Colonic mucosa (tissue), 4 donors: Measurements from ENCODE around the gene CDH5. TPM values are rescaled to one million over a fixed set of nuclear protein-coding genes. Genes with fewer than 3 reads are reported as not detected.

Experiments used
- DNase-seq: peaks from one replicate; pipeline ENCODE4 v3.0.0-alpha.2; 2020
- H3K27ac ChIP-seq: fragments of 200-600 bp; one replicate; pipeline ENCODE4 v1.8.0; 2021
- H3K27me3 ChIP-seq: fragments of 200-600 bp; one replicate; pipeline ENCODE4 v1.8.0; 2021
- H3K36me3 ChIP-seq: fragments of 200-600 bp; one replicate; pipeline ENCODE4 v1.8.0; 2021
- H3K4me1 ChIP-seq: fragments of 200-600 bp; one replicate; pipeline ENCODE4 v1.8.0; 2021; ENCODE audit warnings: mild to moderate bottlenecking
- H3K4me3 ChIP-seq: fragments of 200-600 bp; one replicate; pipeline ENCODE4 v1.8.0; 2021
- H3K9ac ChIP-seq, 2 donors: one replicate each; pipeline ENCODE4 v1.7.0; 2013; ENCODE audit warnings: control low read depth in 2 of 2, low read depth in 2 of 2, low read length in 2 of 2
- H3K9me3 ChIP-seq: fragments of 200-600 bp; one replicate; pipeline ENCODE4 v1.8.0; 2021
- intact Hi-C: fragments of 100-400 bp; cut with DNase I; formaldehyde crosslinking; loops from one replicate; pipeline ENCODE4 v1.14.1; 2022
- total RNA-seq, 2 donors: library from RNA; stranded (reverse); fragmentation: NEBNext Ultra II Directional in 1 of 2; extraction: Animal tissue kit (Norgen Biotek cat#: 25700) in 1 of 2; gene quantifications; one replicate each; pipeline ENCODE4 v1.2.1, GENCODE V29; 2021
- TF ChIP-seq, protein P1 (sequence below): fragments of 200-600 bp; IDR thresholded peaks from one replicate; pipeline ENCODE4 v1.8.0; 2022; ENCODE audit warnings: antibody characterized with exemption, mild to moderate bottlenecking
- donor health status: healthy.
- donor health status: DM: no; HTN: no; CAD: no.
- donor health status: DM: no; HTN: no; CAD: no.

The CDH5 gene
- total RNA-seq, 2 donors from 2014 or later: 4.4 to 15.2 TPM

DNA sequence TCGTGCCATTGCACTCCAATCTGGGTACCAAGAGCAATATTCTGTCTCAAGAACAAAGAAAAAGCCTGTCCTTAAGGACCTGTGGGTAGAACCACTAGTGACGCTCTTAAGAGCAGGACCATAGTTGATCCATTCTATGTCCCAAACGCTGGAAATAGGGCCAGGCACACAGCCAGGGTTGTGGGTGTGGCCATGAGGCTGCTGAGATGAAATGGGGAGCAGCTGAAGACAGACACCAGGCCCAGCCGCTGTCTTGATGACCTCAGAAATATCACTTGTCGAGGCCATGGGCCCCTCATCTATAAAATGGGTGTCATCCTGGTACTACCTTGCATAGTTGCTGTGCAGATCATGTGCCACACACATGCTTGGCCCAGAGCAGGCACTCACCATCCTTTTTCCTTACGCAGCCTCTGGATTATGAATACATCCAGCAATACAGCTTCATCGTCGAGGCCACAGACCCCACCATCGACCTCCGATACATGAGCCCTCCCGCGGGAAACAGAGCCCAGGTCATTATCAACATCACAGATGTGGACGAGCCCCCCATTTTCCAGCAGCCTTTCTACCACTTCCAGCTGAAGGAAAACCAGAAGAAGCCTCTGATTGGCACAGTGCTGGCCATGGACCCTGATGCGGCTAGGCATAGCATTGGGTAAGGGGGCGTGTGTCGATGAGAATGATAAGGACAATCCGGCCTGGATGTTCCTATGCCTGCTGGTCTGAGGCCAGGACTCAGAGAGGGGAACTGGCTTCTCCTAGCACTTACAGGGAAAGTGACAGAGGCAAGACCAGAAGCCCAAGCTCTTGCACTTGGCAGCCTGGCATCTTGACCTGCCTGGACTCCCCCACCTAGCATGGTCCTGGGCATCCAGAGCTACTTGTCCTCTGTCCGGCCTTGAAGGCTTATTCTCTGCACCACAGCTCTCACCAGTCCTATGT, 25.5 kb downstream of the CDH5 start:
- Histone ChIP-seq H3K27ac (no peak overlapping the region), H3K36me3 (no peaks in the 10 kb centered on the region), H3K4me3 (no peak overlapping the region), H3K9me3 (no peaks in the 10 kb centered on the region), H3K4me1 (no peaks in the 10 kb centered on the region), H3K9ac (no peak overlapping the region), H3K27me3 (no peaks in the 10 kb centered on the region)
- TF ChIP-seq, protein P1, sequence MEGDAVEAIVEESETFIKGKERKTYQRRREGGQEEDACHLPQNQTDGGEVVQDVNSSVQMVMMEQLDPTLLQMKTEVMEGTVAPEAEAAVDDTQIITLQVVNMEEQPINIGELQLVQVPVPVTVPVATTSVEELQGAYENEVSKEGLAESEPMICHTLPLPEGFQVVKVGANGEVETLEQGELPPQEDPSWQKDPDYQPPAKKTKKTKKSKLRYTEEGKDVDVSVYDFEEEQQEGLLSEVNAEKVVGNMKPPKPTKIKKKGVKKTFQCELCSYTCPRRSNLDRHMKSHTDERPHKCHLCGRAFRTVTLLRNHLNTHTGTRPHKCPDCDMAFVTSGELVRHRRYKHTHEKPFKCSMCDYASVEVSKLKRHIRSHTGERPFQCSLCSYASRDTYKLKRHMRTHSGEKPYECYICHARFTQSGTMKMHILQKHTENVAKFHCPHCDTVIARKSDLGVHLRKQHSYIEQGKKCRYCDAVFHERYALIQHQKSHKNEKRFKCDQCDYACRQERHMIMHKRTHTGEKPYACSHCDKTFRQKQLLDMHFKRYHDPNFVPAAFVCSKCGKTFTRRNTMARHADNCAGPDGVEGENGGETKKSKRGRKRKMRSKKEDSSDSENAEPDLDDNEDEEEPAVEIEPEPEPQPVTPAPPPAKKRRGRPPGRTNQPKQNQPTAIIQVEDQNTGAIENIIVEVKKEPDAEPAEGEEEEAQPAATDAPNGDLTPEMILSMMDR: no peak
- DNase-seq: no peak
- intact Hi-C loops: no loop called here

DNA sequence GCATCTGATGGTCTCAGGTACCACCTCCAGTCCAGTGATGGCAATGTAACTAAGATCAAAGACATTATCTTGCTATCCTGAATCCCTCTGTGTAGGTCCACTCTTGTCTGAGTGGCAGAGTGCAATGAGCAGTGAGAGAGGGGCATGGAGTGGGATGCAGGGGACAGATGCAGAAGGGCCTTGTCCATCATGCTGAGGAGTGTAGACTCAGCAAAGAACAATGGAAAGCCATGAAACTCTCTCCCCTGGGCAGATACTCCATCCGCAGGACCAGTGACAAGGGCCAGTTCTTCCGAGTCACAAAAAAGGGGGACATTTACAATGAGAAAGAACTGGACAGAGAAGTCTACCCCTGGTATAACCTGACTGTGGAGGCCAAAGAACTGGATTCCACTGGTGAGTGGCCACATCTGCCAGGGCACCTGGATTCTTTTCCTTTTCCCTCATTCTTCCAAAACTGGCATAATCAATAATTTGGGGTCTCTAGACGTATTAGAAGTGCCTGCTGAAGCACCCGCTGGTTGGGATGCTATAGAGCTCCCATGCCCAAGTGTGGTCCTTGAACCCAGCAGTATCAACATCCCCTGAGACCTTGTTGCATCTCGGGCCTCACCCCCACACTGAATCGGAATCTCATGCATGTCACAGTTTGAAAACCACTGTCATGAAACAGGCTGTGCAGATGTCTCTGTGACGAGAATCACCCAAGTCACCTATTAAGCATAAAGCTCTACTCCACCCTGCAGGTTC, 29.5 kb downstream of the CDH5 start:
- no peaks in the 10 kb centered on the region for H3K9me3 ChIP-seq
- no peak for DNase-seq
- H3K9ac ChIP-seq: no peak overlapping the region
- no peaks in the 10 kb centered on the region for H3K36me3 ChIP-seq
- intact Hi-C loops: no loop called here
- no peaks in the 10 kb centered on the region for H3K4me1 ChIP-seq
- no peak overlapping the region for H3K27ac ChIP-seq
- TF ChIP-seq, protein P1: no peak
- no peaks in the 10 kb centered on the region for H3K27me3 ChIP-seq
- H3K4me3 ChIP-seq: no peak overlapping the region

DNA sequence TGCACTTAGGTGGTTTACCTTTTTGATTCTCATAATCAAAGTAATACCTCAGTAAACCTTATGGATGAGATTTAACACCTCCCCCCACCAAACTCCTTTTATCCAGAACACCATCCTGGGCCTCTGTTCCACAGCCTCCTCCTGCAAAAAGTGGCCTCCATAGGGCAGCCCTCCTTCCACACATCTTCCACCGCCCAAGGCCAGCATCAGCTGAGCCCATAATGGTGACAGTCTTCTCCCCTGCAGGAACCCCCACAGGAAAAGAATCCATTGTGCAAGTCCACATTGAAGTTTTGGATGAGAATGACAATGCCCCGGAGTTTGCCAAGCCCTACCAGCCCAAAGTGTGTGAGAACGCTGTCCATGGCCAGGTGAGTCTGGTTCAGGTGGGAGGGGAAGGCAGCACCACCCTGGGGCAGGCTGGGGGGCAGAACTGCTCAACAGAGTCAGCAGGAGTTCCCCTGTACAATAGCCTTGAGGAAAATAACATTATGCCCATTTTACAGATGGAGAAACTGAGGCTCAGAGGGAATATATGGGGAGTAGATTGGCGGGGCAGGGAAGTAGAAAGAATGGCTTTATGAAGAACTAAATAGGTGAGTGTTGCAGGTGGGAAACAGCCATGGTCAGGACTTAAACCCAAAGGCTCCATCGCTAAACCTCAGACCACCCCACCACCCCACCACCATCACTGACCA, 31.4 kb downstream of the CDH5 start:
- no peak overlapping the region for H3K27ac ChIP-seq
- no peak overlapping the region for H3K9ac ChIP-seq
- DNase-seq: no peak
- H3K4me1 ChIP-seq: no peaks in the 10 kb centered on the region
- intact Hi-C loops: no loop called here
- H3K9me3 ChIP-seq: no peaks in the 10 kb centered on the region
- H3K4me3 ChIP-seq: no peak overlapping the region
- TF ChIP-seq, protein P1: no peak
- no peaks in the 10 kb centered on the region for H3K36me3 ChIP-seq
- H3K27me3 ChIP-seq: no peaks in the 10 kb centered on the region

DNA sequence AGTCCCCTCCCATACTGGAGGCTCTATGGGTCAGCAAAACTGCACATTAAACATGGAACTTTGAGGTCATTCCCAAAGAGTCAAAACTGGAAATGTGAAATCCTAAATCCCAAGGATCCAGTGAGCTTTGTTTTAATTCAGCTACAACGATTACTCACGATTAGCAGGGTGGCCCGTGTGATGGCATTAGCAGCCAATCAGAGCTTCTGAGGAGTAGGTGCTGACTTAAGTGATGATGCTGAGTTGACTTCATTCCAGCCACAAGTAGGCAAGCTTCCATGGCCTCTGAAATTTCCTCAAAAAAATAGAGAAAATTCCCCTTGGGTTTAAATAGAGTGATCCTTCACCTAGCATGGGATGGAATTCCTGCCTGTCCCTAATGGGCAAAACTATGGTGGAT, 32.5 kb downstream of the CDH5 start:
- no peak overlapping the region for H3K4me3 ChIP-seq
- TF ChIP-seq, protein P1: no peak
- H3K9ac ChIP-seq: no peak overlapping the region
- DNase-seq: no peak
- H3K27ac ChIP-seq: no peak overlapping the region
- H3K4me1 ChIP-seq: no peaks in the 10 kb centered on the region
- no peaks in the 10 kb centered on the region for H3K9me3 ChIP-seq
- no peaks in the 10 kb centered on the region for H3K36me3 ChIP-seq
- no peaks in the 10 kb centered on the region for H3K27me3 ChIP-seq
- intact Hi-C loops: no loop called here

DNA sequence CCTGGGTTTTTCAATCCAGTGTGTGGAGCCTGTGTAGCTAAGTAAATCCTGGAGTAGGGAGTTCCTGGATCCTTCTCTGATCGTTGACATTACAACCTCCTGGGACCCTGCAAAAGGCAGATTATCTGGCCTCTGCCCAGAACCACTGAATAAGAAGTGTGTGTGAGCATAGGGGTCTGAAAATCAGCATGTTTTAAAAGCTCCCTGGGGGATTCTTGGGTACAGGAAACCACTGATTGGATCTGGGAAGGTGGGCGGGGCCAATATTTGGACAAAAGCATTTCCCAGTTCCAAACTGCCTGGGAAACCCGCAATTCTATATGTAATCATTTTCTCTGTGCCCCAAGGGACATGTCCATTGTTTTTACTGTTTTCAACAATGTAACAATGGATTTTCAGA, 33.4 kb downstream of the CDH5 start:
- TF ChIP-seq, protein P1: no peak
- DNase-seq: no peak
- intact Hi-C loops: loop anchor here (10.0 kb wide), 1 partner anchor 455 kb away; no protein-coding TSS in a partner anchor
- Histone ChIP-seq H3K27me3 (no peaks in the 10 kb centered on the region), H3K9me3 (no peaks in the 10 kb centered on the region), H3K4me3 (no peak overlapping the region), H3K27ac (no peak overlapping the region), H3K4me1 (no peaks in the 10 kb centered on the region), H3K9ac (no peak overlapping the region), H3K36me3 (no peaks in the 10 kb centered on the region)
